Neural cell (in vitro differentiated cells): Measurements from ENCODE around the gene FOXO6. TPM values are rescaled to one million over a fixed set of nuclear protein-coding genes. Genes with fewer than 3 reads are reported as not detected.

Experiments used
- H2AFZ ChIP-seq: fragments of 200-600, 300-800 bp; sonication (generic), shearing (Covaris generic); 2 replicates; pipeline ENCODE4 v1.6.0; 2014; ENCODE audit warnings: low read depth, mild to moderate bottlenecking, antibody characterized with exemption, low read length, moderate library complexity
- H3F3A ChIP-seq: fragments of 200-600 bp; shearing (Covaris generic); 2 replicates; pipeline ENCODE4 v1.6.1; 2016; ENCODE audit warnings: mild to moderate bottlenecking, moderate library complexity, mixed read lengths, antibody characterized with exemption, low read length; ENCODE audit not compliant: insufficient read depth, poor library complexity, severe bottlenecking
- H3K27ac ChIP-seq: fragments of 200-600, 300-800 bp; sonication (generic), shearing (Covaris generic); 2 replicates; pipeline ENCODE4 v1.5.1; 2014; ENCODE audit warnings: mild to moderate bottlenecking, low read length, moderate library complexity
- H3K27me3 ChIP-seq: fragments of 300-800, 200-600 bp; sonication (generic), shearing (Covaris generic); 2 replicates; pipeline ENCODE4 v1.6.0; 2014; ENCODE audit warnings: mild to moderate bottlenecking, low read depth, low read length, moderate library complexity; ENCODE audit not compliant: insufficient read depth
- H3K36me3 ChIP-seq: fragments of 300-800, 200-600 bp; sonication (generic), shearing (Covaris generic); 2 replicates; pipeline ENCODE4 v1.5.1; 2014; ENCODE audit warnings: mild to moderate bottlenecking, antibody characterized with exemption, low read length, moderate library complexity; ENCODE audit not compliant: insufficient read depth
- H3K4me2 ChIP-seq: fragments of 300-800, 200-600 bp; sonication (generic), shearing (Covaris generic); 2 replicates; pipeline ENCODE4 v1.6.0; 2014; ENCODE audit warnings: mild to moderate bottlenecking, low read length
- H3K4me3 ChIP-seq: fragments of 300-800, 200-600 bp; sonication (generic), shearing (Covaris generic); 2 replicates; pipeline ENCODE4 v1.5.1; 2014; ENCODE audit warnings: mild to moderate bottlenecking, low read length, moderate library complexity
- H3K79me2 ChIP-seq: fragments of 200-600 bp; shearing (Covaris generic); replicated peaks from 2 replicates; pipeline ENCODE4 v1.6.0; 2014; ENCODE audit warnings: mild to moderate bottlenecking, low read length, moderate library complexity; ENCODE audit not compliant: insufficient read depth
- H3K9ac ChIP-seq: fragments of 300-800, 200-600 bp; sonication (generic), shearing (Covaris generic); 2 replicates; pipeline ENCODE4 v1.6.1; 2016; ENCODE audit warnings: mild to moderate bottlenecking, low read length, mixed read lengths
- H3K9me2 ChIP-seq: fragments of 200-600 bp; shearing (Covaris generic); 2 replicates; pipeline ENCODE4 v1.6.1; 2016; ENCODE audit warnings: mild to moderate bottlenecking, low read length, mixed read lengths; ENCODE audit not compliant: insufficient read depth
- H3K9me3 ChIP-seq: fragments of 200-600, 300-800 bp; sonication (generic), shearing (Covaris generic); 2 replicates; pipeline ENCODE4 v1.6.1; 2016; ENCODE audit warnings: mild to moderate bottlenecking, mixed run types, low read length, moderate library complexity, mixed read lengths
- H4K20me1 ChIP-seq: fragments of 200-600 bp; shearing (Covaris generic); 2 replicates; pipeline ENCODE4 v1.6.1; 2016; ENCODE audit warnings: mild to moderate bottlenecking, mixed run types; ENCODE audit not compliant: insufficient read depth
- CTCF ChIP-seq: fragments of 450-650 bp; IDR thresholded peaks from 2 replicates; pipeline ENCODE4 v1.5.1; 2014; ENCODE audit warnings: antibody characterized with exemption, mild to moderate bottlenecking, moderate library complexity; ENCODE audit not compliant: poor library complexity, severe bottlenecking
- EP300 ChIP-seq: fragments of 450-650 bp; conservative IDR thresholded peaks from 2 replicates; pipeline ENCODE4 v1.6.1; 2014; ENCODE audit warnings: antibody characterized with exemption, mild to moderate bottlenecking, moderate library complexity; ENCODE audit not compliant: poor library complexity, severe bottlenecking
- EZH2 ChIP-seq: fragments of 200-600, 300-800 bp; shearing (Covaris generic), sonication (generic); IDR thresholded peaks from 2 replicates; pipeline ENCODE4 v1.6.1; 2014; ENCODE audit warnings: antibody characterized with exemption, low read length, borderline replicate concordance, mild to moderate bottlenecking; ENCODE audit not compliant: insufficient read depth, poor library complexity, severe bottlenecking
- MXI1 ChIP-seq: fragments of 450-650 bp; conservative IDR thresholded peaks from 2 replicates; pipeline ENCODE4 v1.6.1; 2014; ENCODE audit warnings: antibody characterized with exemption, mild to moderate bottlenecking; ENCODE audit not compliant: poor library complexity, severe bottlenecking
- POLR2AphosphoS5 ChIP-seq: IDR thresholded peaks from 2 replicates; pipeline ENCODE4 v1.6.1; 2012
- RAD21 ChIP-seq: fragments of 450-650 bp; conservative IDR thresholded peaks from 2 replicates; pipeline ENCODE4 v1.6.1; 2014; ENCODE audit warnings: antibody characterized with exemption, mild to moderate bottlenecking, moderate library complexity
- REST ChIP-seq: IDR thresholded peaks from 2 replicates; pipeline ENCODE4 v1.6.1; 2012; ENCODE audit warnings: borderline replicate concordance
- SMC3 ChIP-seq: fragments of 450-650 bp; conservative IDR thresholded peaks from 2 replicates; pipeline ENCODE4 v1.6.1; 2014; ENCODE audit warnings: antibody characterized with exemption, mild to moderate bottlenecking, moderate library complexity; ENCODE audit not compliant: poor library complexity
- TAF1 ChIP-seq: IDR thresholded peaks from 2 replicates; pipeline ENCODE4 v1.6.1; 2012; ENCODE audit warnings: low read depth
- polyA plus RNA-seq: library from polyadenylated mRNA; depleted of rRNA; stranded (reverse); fragments of >200 nt; gene quantifications from 2 replicates; pipeline ENCODE4 v1.2.3, GENCODE V29; 2014

The FOXO6 gene
- polyA plus RNA-seq, 1 donor from 2014 or later, result 0.59 TPM

- Histone ChIP-seq H3K9me3 (no peaks in the 10 kb centered on the region), H3K27me3 (no peaks in the 10 kb centered on the region), H3F3A (no peaks in the 10 kb centered on the region), H3K4me3 (no peak overlapping the region), H3K27ac (no peak overlapping the region), H3K4me2 (no peak overlapping the region), H3K9me2 (no peaks in the 10 kb centered on the region), H4K20me1 (no peaks in the 10 kb centered on the region), H3K9ac (no peak overlapping the region), H2AFZ (no peak overlapping the region), H3K36me3 (no peaks in the 10 kb centered on the region), H3K79me2 (no peaks in the 10 kb centered on the region)
- TF ChIP-seq TAF1 (no peak), POLR2AphosphoS5 (no peak), CTCF (no peak), REST (no peak)
These were observed 50.0 kb downstream of the FOXO6 start for GRCh38 chr1:41411229-41411628.

- Histone ChIP-seq H3K27ac (no peak overlapping the region), H3K4me3 (no peak overlapping the region), H3K27me3 (no peaks in the 10 kb centered on the region), H2AFZ (no peak overlapping the region), H4K20me1 (no peaks in the 10 kb centered on the region), H3K36me3 (no peaks in the 10 kb centered on the region), H3K79me2 (no peaks in the 10 kb centered on the region), H3K9me2 (no peaks in the 10 kb centered on the region), H3F3A (no peaks in the 10 kb centered on the region), H3K4me2 (no peak overlapping the region), H3K9me3 (no peaks in the 10 kb centered on the region), H3K9ac (no peak overlapping the region)
- TF ChIP-seq TAF1 (no peak), MXI1 (no peak), RAD21 (no peak), REST (no peak), CTCF (no peak), EP300 (no peak), EZH2 (no peak), POLR2AphosphoS5 (no peak), SMC3 (no peak)
These were observed 51.5 kb downstream of the FOXO6 start for GRCh38 chr1:41412748-41413147.
